ENCODE measurements around the gene MUC22.

DNA sequence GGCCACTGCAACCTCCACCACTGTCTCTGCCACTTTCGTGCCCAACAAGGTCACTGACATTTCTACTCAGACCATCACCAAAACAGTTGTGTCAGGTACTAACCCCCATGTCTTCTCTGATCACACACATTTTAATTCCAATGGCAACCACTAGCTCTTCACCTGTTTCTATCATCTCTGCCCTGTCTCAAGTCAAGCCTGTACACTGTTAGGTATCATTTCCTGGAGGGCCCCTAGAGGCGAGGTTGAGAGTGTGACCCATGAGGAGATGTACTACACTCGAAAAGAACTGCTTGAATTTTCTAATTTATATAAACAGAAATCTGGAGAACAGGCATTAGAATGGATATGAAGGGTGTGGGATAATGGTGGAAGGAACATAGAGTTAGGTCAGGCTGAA is 44.1 kb upstream of the MUC22 start:
- TF ChIP-seq, protein P1, sequence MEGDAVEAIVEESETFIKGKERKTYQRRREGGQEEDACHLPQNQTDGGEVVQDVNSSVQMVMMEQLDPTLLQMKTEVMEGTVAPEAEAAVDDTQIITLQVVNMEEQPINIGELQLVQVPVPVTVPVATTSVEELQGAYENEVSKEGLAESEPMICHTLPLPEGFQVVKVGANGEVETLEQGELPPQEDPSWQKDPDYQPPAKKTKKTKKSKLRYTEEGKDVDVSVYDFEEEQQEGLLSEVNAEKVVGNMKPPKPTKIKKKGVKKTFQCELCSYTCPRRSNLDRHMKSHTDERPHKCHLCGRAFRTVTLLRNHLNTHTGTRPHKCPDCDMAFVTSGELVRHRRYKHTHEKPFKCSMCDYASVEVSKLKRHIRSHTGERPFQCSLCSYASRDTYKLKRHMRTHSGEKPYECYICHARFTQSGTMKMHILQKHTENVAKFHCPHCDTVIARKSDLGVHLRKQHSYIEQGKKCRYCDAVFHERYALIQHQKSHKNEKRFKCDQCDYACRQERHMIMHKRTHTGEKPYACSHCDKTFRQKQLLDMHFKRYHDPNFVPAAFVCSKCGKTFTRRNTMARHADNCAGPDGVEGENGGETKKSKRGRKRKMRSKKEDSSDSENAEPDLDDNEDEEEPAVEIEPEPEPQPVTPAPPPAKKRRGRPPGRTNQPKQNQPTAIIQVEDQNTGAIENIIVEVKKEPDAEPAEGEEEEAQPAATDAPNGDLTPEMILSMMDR (conservative IDR thresholded peaks at IDR 0.05 in 1 of 2, IDR thresholded peaks at IDR 0.05 in 1 of 2; ENCODE audit: low read depth in 1 of 2, low read length in 2 of 2) = no peak
- no peak for TF ChIP-seq EZH2 (IDR thresholded peaks at IDR 0.05; ENCODE audit: low read length, missing control alignments)

Data from fibroblast of lung (primary cell).